Erythroblast (primary cell): Measurements from ENCODE around the gene SLC15A3.
"Not testable (repeated sequence)": the region's sequence is repeated elsewhere in the genome, so short reads cannot be mapped to it uniquely, and the experiment has no call there.

Source experiments
- DNase-seq, 2 experiments: peaks; one replicate each; lab custom pipeline; 2025; lab: John Stamatoyannopoulos, UW
- GATA1 ChIP-seq: IDR thresholded peaks from 2 replicates; pipeline ENCODE4 v1.6.1; 2011; ENCODE audit warnings: low read depth, mild to moderate bottlenecking, control low read depth, low read length, moderate library complexity
- POLR2A ChIP-seq: IDR thresholded peaks from 2 replicates; pipeline ENCODE4 v1.6.1; 2011; ENCODE audit warnings: mild to moderate bottlenecking, low read length

Gene SLC15A3

DNA sequence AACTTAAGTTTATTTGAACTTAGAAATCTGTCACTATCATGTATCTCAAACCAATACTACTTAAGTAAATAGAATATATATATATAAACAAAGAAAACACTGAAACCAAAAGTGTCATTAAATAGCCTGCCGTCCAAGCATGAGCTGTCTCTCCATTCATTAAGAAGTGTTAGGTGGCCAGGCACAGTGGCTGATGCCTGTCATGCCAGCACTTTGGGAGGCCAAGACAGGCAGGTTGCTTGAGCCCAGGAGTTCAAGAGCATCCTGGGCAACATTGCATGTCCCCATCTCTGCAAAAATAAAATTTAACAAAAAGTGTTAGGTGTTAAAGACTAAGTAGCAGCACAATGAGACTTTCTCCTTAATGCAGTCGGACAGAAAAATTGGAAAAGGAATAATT, 33.5 kb upstream of the SLC15A3 start:
- TF ChIP-seq GATA1 (no peak), POLR2A (no peak)
- DNase-seq, result no peak

DNA sequence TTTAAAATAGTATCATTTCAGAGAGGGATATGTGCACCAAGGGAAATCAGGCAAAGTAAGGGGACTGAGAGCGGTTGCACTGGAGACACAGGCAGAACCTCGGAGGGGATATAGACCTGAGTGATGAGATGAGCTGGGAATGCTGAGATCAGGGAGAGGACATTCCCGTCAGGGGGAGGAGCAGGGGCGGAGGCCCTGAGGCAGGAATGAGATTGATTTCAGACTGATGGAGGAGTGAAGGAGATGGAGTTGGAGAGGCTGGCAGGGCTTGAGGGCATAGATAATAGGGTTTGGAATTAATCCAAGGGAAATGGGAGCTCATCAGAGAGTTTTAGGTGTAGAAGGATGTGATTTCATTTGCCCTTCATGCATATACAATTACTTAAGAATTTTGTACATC, 32.7 kb upstream of the SLC15A3 start:
- TF ChIP-seq GATA1 (no peak), POLR2A (no peak)
- DNase-seq, result no peak

DNA sequence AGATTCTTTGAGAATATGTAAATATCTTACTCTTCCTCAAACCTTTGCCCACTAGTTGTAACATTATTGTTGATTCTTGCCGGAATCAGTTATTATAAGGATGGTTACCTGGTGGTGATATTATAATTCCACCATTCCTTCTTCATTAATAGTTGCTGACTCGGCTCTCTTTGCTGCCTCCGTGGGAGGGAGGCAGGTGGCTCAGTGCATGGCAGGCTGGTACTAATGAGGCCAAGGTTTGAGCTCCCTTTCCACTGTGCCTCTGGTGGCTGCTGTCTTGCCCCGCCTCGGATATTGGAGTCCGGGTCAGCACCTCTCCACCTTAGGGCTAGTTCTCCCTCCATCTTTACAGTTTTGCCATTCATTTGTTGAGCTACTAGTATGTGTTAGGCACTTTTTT, 32.2 kb upstream of the SLC15A3 start:
- TF ChIP-seq POLR2A, result no peak
- TF ChIP-seq GATA1, result no peak
- no peak for DNase-seq

DNA sequence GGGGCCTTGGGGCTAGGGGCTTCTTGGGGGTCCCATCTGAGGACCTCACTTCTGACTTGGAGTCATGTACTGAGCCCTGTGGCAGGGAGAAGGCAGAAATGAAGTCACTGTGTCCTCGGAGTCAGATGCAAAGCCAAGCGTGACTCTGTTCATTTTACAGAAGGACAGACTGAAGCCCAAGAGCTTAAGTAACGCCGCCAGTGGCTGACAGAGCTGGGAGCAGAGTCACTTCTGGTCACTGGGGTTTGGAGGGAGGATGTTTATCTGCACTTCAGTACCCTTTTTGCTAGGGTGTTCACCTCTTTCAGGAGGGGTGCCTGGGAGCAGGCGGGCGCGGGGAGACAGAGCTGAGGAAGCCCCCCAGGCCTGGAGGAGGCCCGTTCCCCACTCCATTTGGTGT, 30.2 kb upstream of the SLC15A3 start:
- no peak for DNase-seq
- no peak for TF ChIP-seq GATA1
- no peak for TF ChIP-seq POLR2A

DNA sequence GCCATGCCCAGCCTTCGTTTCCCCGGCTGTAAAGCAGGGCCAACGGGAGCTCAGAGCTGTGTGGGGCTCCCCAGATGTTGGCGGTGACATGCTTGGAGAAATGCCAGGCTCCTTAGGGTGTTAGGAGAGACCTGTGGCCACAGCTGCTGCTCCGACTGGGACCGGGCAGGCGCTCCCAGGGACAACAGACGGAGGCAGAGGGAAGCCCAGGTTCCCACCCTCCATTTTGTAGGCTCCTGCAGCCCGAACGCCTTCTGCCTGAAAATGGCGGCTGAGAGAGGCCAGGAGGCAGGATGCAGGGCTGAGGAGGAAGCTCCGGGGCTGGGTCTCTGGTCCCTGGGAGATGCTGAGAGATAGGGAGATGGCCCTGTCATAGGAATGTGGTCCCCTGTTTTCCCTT, 29.5 kb upstream of the SLC15A3 start:
- no peak for DNase-seq
- TF ChIP-seq POLR2A (no peak), GATA1 (no peak)

DNA sequence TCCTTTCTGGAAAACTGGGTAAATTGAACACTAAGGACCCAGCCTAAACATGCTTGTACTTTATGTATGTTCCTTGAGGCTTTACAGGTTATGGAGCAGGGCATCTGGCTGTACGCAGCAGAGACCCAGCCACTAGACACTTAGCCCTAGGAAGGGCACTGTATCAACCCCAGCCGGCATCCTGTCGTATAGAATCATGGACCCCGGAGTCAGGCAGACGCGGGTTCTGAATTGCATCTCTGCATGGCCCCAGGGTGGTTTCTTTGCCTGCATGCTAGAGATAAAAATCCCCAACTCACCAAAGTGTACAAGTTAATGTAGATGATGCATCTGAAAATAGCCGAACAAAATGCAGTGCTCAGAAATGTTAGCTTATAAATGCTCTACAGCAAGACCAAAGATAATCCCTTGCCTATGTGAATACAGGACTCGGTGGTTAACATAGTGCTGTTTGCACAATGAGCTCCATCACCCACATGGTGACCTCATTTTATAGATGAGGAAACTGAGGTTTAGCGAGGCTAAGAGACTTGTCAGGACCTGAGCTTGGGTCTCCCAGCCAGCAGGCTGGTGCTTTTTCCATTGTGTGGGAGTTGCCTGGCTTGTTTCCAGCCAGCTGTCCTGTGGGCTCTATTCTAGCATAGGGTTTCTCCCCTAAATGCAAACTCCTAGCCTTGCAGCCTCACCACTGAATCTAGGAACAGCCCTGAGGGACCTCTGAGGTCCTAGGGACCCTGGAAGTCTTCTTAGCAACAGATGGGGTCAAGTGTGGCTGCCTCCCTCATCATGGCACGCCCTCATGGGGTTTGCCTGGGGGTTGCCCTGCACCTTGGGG, 26.8 kb upstream of the SLC15A3 start:
- DNase-seq, result no peak
- no peak for TF ChIP-seq GATA1
- no peak for TF ChIP-seq POLR2A

DNA sequence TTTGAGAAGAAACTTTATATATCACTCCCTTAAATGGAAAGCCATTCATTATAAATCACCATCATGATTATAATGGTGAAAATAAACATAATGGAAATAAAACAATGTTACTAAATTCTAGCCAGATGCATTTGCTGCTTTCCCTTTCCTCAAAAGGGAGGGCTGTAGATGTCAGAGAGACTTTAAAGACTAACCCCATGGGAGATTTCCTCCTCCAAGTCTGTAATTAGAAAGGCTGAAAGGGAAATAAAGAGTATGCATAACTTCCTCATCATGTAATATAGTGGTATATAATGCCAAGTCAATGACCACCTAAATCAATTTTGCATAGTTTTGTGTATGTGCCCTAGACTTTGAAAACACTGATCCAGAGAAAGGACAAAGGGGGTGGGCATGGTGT, 25.9 kb upstream of the SLC15A3 start:
- TF ChIP-seq GATA1, result no peak
- no peak for TF ChIP-seq POLR2A
- no peak for DNase-seq

DNA sequence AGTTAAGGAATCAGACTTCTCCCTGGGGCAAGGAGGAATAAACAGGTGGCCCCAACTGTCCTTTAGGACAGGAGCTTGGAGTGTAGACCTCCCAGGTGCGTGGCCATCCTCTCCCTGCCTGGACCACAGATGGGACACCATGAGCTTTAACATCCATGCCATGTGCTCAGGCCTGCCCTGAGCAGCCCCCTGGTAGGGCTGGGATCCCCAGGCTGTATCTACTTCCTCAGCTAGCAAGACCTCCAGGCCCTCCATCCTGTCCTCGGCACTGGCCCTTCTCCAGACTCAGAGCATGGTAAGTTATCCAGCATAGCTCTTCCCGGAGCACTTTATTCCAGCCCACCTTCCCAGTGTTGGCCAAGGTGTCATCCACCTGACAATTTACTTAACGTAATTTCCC, 25.2 kb upstream of the SLC15A3 start:
- no peak for TF ChIP-seq POLR2A
- no peak for TF ChIP-seq GATA1
- DNase-seq, result no peak

DNA sequence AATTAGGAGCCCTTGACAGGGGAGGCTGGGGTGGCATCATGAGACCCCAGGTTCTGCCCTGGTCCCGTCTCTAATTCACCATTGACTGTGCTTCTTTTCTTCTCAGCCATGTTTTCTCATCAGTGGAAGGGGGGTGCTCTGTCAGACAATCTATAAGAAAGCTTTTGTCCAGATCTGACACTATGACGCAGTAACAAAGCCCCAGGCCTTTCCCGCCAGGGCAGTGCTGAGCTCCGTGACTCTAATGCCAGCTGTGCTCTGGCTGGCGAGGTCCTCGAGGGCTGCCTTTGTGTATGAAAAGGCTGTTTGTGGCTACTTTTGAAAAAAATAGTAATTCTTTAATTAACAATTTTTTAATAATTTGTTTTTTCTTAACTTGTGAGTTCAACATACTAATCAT, 22.8 kb upstream of the SLC15A3 start:
- DNase-seq, result no peak
- TF ChIP-seq POLR2A (no peak), GATA1 (no peak)

DNA sequence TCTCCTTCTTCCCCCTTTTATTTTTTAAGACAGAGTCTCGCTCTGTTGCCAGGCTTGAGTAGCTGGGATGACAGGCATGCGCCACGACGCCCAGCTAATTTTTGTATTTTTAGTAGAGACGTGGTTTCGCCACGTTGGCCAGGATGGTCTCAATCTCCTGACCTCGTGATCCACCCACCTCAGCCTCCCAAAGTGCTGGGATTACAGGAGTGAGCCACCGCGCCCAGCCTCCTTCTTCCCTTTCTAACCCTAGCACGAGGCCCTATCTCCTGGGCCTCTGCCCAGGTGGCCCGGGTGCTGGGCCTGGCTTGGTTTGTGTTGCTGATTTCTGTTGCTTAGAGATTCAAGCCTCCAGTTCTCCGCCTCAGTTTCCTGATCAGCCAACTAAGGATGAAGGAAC, 22.3 kb upstream of the SLC15A3 start:
- not testable (repeated sequence) for DNase-seq

DNA sequence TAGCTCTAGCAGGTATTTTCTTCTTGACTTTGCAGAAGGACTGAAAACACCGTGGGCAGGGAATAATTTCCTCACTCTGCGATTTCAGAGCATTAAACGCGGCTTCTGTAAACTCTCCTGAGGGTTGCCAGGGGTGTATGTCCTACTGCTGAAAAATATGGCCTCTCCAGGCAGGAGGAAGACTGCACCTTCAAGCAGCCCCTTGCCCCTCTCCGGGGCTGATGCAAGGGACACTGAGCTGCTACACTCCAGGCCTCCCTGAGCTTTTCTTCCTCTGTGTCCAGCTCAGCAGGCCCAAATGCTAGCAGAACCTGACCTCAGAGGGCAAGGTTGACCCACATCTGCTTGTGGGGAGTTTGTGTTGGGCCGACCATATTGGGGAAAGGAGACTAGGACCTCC, 21.7 kb upstream of the SLC15A3 start:
- DNase-seq, result no peak
- TF ChIP-seq GATA1 (no peak), POLR2A (no peak)

DNA sequence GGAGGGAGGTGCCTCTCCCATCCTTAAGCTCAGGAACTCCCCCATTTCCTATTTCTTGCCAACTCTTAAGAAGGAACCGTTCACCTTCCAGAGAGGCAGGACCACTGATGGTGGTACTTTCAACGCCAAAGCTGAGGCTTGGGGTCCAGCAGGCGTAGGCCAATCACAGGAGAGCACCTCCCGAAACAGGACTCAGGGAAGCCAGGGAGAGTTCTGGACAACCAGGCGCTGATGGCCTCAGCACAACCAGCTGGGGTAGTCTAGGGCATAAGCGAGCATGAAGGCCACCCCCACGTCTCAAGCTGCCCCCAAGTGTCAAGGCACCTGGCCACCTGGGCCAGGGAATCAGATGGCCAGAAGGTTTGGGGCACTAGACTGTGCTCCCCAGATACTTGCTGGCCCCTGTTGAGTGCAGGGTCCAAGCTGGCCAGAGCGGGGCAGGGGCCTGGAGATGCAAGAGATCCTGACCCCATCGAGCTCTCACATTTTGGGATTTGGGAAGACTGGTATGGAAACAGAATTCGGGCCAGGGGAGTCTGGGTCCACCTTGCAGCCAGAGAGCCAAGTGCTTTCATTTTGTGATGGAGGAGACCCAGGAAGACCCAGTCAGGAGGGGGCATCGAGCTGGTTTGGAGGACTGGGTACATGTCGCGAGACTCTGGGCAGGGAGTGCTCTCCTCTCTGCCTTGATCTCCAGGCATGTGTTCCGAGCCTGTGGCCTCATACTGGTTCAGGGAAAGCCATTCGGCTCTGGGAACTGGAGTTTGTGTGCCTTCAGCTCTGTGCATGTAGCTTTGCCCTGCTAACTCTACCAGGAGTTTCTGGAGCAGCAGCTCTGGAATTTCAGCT, 20.4 kb upstream of the SLC15A3 start:
- no peak for DNase-seq

DNA sequence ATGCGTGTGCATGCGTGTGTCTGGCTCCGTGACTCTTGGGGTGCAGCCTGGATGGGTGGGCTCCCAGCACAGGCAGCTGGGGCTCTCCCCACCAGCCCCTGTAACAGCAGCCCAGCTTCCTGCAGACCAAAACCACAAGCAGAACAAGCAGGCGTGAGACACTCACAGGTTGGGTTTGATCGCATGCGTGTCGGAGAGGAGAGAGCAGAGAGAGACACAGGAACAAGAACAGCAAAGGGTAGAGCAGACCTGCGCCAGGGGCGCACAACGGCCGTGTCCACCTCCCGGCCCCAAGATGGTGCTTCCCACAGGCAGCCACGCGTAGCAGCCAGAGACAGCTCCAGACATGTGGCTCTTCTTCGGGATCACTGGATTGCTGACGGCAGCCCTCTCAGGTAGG, 19.5 kb upstream of the SLC15A3 start, which contains the start of gene CD6:
TSS of gene CD6 (plus strand) at position 161 of the 400 bp plus-strand sequence. CDS start at position 347, 186 bp downstream.
- TF ChIP-seq GATA1 (no peak), POLR2A (no peak)
- no peak for DNase-seq

More for the DNA sequence above, 20.4 kb upstream of the SLC15A3 start:
- TF ChIP-seq POLR2A (no peak), GATA1 (no peak)

DNA sequence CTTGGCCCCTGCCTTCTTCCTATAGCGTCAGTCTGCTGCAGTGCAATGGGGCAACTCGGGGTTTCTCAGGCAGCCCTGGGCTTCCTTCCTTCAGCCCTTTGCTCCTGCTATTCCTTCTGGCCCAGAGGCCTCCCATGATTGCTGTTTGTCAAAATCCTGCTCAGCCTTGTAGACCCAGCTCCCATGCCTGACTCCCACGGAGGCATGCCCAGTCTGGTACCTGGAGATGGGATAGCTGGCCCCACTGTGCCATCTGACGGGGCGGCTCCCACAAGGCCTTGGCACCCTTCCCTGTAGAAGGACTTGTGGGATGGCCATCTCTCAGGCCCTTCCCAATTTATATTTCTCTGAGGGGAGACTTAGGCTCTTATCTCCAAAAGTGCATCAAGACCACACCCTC, 18.9 kb upstream of the SLC15A3 start:
- TF ChIP-seq GATA1 (no peak), POLR2A (no peak)
- no peak for DNase-seq
